Gastroesophageal sphincter (tissue), 3 donors: ENCODE results near the gene SIMC1.

Source experiments
- EP300 ChIP-seq: sonication (generic); formaldehyde crosslinking; IDR thresholded peaks from one replicate; pipeline ENCODE4 v1.6.1; 2017; ENCODE audit warnings: antibody characterized with exemption, mild to moderate bottlenecking
- POLR2A ChIP-seq, 2 donors: fragments of 450-650 bp; IDR thresholded peaks; one replicate each; pipeline ENCODE4 v1.6.1; 2017; ENCODE audit warnings: antibody characterized with exemption in 2 of 2, mild to moderate bottlenecking in 2 of 2, moderate library complexity in 1 of 2
- POLR2AphosphoS5 ChIP-seq: sonication (generic); formaldehyde crosslinking; IDR thresholded peaks from one replicate; pipeline ENCODE4 v1.6.1; 2017; ENCODE audit warnings: antibody characterized with exemption
- TF ChIP-seq, protein P1 (sequence below), 4 experiments: fragments of 200-600 bp in 2 of 4; fragments of 450-650 bp in 2 of 4; sonication (generic) in 1 of 4; IDR thresholded peaks; one replicate each; pipeline ENCODE4 v1.5.1; 2017 to 2019; ENCODE audit warnings: antibody characterized with exemption in 4 of 4, mild to moderate bottlenecking in 2 of 4, moderate library complexity in 2 of 4

DNA sequence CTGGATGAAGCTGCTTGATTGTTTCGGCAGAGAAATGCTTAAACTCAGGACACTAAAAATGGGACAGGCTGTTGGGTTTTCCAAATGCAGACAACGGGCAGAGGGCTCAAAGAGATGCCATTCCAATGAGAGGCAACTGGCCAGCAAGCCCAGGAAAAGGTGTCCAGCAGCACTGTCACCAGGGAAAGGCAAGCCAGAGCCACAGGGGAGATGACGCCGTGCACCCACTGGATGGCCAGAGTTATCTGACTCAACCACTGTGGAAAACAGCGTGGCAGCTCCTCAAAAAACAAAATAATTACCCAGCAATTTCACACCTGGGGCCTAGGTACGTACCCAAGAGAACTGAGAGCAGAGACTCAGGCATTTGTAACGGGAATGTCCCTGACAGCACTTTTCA, 48.4 kb upstream of the SIMC1 start:
- TF ChIP-seq, protein P1, sequence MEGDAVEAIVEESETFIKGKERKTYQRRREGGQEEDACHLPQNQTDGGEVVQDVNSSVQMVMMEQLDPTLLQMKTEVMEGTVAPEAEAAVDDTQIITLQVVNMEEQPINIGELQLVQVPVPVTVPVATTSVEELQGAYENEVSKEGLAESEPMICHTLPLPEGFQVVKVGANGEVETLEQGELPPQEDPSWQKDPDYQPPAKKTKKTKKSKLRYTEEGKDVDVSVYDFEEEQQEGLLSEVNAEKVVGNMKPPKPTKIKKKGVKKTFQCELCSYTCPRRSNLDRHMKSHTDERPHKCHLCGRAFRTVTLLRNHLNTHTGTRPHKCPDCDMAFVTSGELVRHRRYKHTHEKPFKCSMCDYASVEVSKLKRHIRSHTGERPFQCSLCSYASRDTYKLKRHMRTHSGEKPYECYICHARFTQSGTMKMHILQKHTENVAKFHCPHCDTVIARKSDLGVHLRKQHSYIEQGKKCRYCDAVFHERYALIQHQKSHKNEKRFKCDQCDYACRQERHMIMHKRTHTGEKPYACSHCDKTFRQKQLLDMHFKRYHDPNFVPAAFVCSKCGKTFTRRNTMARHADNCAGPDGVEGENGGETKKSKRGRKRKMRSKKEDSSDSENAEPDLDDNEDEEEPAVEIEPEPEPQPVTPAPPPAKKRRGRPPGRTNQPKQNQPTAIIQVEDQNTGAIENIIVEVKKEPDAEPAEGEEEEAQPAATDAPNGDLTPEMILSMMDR (IDR thresholded peaks at IDR 0.05) = no peak
- no peak for TF ChIP-seq POLR2A (IDR thresholded peaks at IDR 0.05)
- no peak for TF ChIP-seq EP300
- TF ChIP-seq POLR2AphosphoS5 = no peak
